Stimulated activated naive CD8-positive, alpha-beta T cell treated with anti-CD3 and anti-CD28 coated beads, Interleukin-15, Interleukin-2, amounts not matched to agents 100 ng/mL and 50 ng/mL, for 24 hours (primary cell): ENCODE data around the gene ZBTB39.
"Not testable (repeated sequence)": the region's sequence is repeated elsewhere in the genome, so short reads cannot be mapped to it uniquely, and the experiment has no call there.

ENCODE experiments used
- H3K27ac Mint-ChIP-seq: one replicate; pipeline ENCODE4 v1.8.0; 2021; ENCODE audit warnings: mild to moderate bottlenecking, mixed read lengths
- H3K27me3 Mint-ChIP-seq: one replicate; pipeline ENCODE4 v1.8.0; 2021; ENCODE audit warnings: mixed read lengths
- H3K36me3 Mint-ChIP-seq: one replicate; pipeline ENCODE4 v1.8.0; 2021; ENCODE audit warnings: low read depth, mixed read lengths
- H3K4me1 Mint-ChIP-seq: one replicate; pipeline ENCODE4 v1.8.0; 2021; ENCODE audit warnings: low read depth, mixed read lengths
- H3K4me3 Mint-ChIP-seq: one replicate; pipeline ENCODE4 v1.8.0; 2021; ENCODE audit warnings: mild to moderate bottlenecking, mixed read lengths
- H3K9me3 Mint-ChIP-seq: one replicate; pipeline ENCODE4 v1.8.0; 2021; ENCODE audit warnings: mixed read lengths

The ZBTB39 gene

GRCh38 chr12:57042695-57043094, 36.3 kb upstream of the ZBTB39 start:
- Mint-ChIP-seq H3K27ac (no peak overlapping the region), H3K9me3 (no peaks in the 10 kb centered on the region), H3K4me1 (peaks cover 27% of the 10 kb centered on the region), H3K4me3 (no peak overlapping the region), H3K27me3 (peaks cover 4% of the 10 kb centered on the region), H3K36me3 (no peaks in the 10 kb centered on the region)

GRCh38 chr12:57040750-57041149, 34.4 kb upstream of the ZBTB39 start:
- H3K27ac Mint-ChIP-seq = no peak overlapping the region
- H3K4me1 Mint-ChIP-seq = peaks cover 8% of the 10 kb centered on the region
- H3K4me3 Mint-ChIP-seq = no peak overlapping the region

GRCh38 chr12:57040211-57040610, 33.9 kb upstream of the ZBTB39 start:
- Mint-ChIP-seq H3K4me3 (no peak overlapping the region), H3K9me3 (no peaks in the 10 kb centered on the region), H3K4me1 (peaks cover 2% of the 10 kb centered on the region), H3K36me3 (no peaks in the 10 kb centered on the region), H3K27ac (no peak overlapping the region), H3K27me3 (no peaks in the 10 kb centered on the region)

More at GRCh38 chr12:57040750-57041149, 34.4 kb upstream of the ZBTB39 start:
- H3K27me3 Mint-ChIP-seq = peaks cover under 1% of the 10 kb centered on the region
- H3K36me3 Mint-ChIP-seq = no peaks in the 10 kb centered on the region
- no peaks in the 10 kb centered on the region for H3K9me3 Mint-ChIP-seq

DNA sequence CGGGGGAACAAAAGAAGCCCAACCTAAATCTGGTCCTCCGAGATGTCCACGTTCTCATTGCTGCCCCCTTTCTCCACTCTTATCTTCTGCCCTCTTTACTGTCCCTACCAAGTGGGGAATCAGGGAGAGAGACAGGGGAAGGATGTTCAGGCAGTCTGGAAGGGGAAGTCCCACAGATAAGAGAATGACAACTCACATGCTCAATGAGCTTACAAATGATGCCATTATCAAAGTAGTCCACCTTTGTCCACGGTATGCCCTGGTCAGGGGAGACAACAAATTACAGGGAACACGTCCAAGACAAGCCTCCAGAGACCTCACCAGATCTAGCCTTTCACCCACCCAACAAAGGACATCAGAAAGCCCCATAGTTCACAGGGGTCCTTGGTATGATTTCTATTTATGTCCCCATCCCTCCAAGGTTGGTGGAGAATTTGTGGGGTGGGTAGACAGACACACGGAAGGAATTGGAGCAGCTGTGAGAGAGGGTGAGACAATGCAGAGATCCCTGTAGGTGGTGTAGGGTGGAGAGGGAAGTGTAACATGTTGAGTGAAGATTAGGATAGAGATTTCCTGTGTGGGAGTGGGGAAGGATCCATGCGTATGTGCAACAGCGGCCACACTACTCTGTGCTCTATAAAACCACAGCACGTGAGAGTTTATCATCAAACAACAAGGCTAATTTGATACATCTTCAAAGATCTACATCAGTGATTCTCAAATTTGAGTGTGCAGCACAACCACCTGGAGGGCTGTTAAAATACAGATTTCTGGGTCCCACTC, 32.9 kb upstream of the ZBTB39 start:
- no peaks in the 10 kb centered on the region for H3K36me3 Mint-ChIP-seq
- no peaks in the 10 kb centered on the region for H3K27me3 Mint-ChIP-seq
- no peak overlapping the region for H3K4me3 Mint-ChIP-seq
- no peak overlapping the region for H3K27ac Mint-ChIP-seq
- H3K9me3 Mint-ChIP-seq = no peaks in the 10 kb centered on the region
- no peaks in the 10 kb centered on the region for H3K4me1 Mint-ChIP-seq

DNA sequence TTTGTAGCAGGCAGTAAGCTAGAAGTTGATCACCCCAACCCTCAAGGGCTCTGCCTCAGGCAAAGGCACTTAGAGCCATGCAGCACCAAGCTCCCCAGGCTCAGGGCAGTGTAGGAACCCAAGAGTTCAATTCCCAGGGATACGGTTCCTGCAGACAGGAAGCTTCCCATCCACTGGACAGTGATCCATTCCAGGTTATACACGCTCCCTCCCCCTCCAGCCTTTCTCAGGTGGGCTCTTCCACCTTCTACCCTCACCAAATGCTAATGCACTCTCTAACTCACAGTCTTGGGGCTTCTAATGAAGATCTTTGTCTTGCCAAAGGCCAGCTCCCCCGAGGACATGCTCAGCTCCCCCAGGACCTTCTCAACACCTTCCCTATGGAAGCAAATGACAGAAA, 30.9 kb upstream of the ZBTB39 start:
- Mint-ChIP-seq H3K4me1 (no peaks in the 10 kb centered on the region), H3K27me3 (no peaks in the 10 kb centered on the region), H3K36me3 (no peaks in the 10 kb centered on the region), H3K27ac (peak overlapping the region; percentile 21), H3K4me3 (no peak overlapping the region), H3K9me3 (no peaks in the 10 kb centered on the region)

- Mint-ChIP-seq H3K4me3 (no peak overlapping the region), H3K27ac (no peak overlapping the region)
Measured at GRCh38 chr12:57033431-57033830, 27.1 kb upstream of the ZBTB39 start.

GRCh38 chr12:57031789-57032188, 25.4 kb upstream of the ZBTB39 start:
- Mint-ChIP-seq H3K4me3 (no peak overlapping the region), H3K9me3 (no peaks in the 10 kb centered on the region), H3K4me1 (peaks cover 34% of the 10 kb centered on the region), H3K27me3 (no peaks in the 10 kb centered on the region), H3K27ac (no peak overlapping the region), H3K36me3 (no peaks in the 10 kb centered on the region)

More at GRCh38 chr12:57033431-57033830, 27.1 kb upstream of the ZBTB39 start:
- Mint-ChIP-seq H3K4me1 (peaks cover 18% of the 10 kb centered on the region), H3K9me3 (no peaks in the 10 kb centered on the region), H3K36me3 (no peaks in the 10 kb centered on the region), H3K27me3 (no peaks in the 10 kb centered on the region)

- Mint-ChIP-seq H3K9me3 (no peaks in the 10 kb centered on the region), H3K4me1 (peaks cover 40% of the 10 kb centered on the region), H3K27ac (peak overlapping the region; percentile 13), H3K36me3 (no peaks in the 10 kb centered on the region), H3K4me3 (no peak overlapping the region), H3K27me3 (no peaks in the 10 kb centered on the region)
Measured at GRCh38 chr12:57031138-57031725, 24.9 kb upstream of the ZBTB39 start.

- no peaks in the 10 kb centered on the region for H3K27me3 Mint-ChIP-seq
- no peaks in the 10 kb centered on the region for H3K9me3 Mint-ChIP-seq
- no peak overlapping the region for H3K4me3 Mint-ChIP-seq
- H3K36me3 Mint-ChIP-seq = no peaks in the 10 kb centered on the region
- H3K4me1 Mint-ChIP-seq = peaks cover 44% of the 10 kb centered on the region
- no peak overlapping the region for H3K27ac Mint-ChIP-seq
Measured at GRCh38 chr12:57029457-57029856, 23.1 kb upstream of the ZBTB39 start.

DNA sequence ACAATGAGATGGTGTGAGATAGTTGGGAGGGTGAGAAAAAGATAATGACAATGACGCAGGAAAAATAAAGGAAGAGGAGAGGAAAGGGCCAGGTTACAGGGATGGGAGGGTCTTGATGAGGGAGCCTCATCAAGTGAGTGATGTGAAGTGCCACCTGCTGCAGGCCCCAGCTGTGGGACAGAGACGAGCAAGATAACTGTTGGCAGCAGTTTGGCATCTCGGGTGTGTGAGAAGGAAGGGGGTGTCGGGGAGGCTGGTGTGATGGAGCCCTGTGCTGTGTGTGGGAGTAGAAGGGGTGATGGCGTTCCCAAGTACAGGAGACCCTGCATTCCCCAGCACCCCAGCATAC, 21.4 kb upstream of the ZBTB39 start:
- Mint-ChIP-seq H3K27ac (peak overlapping the region; percentile 90), H3K27me3 (no peaks in the 10 kb centered on the region), H3K4me1 (peaks cover 44% of the 10 kb centered on the region), H3K9me3 (no peaks in the 10 kb centered on the region), H3K36me3 (no peaks in the 10 kb centered on the region), H3K4me3 (no peak overlapping the region)

GRCh38 chr12:57027011-57027804, 20.9 kb upstream of the ZBTB39 start:
- peak overlapping the region; percentile 9 for H3K4me3 Mint-ChIP-seq
- no peaks in the 10 kb centered on the region for H3K27me3 Mint-ChIP-seq
- peaks cover 44% of the 10 kb centered on the region for H3K4me1 Mint-ChIP-seq
- H3K27ac Mint-ChIP-seq = peak overlapping the region; percentile 90
- H3K36me3 Mint-ChIP-seq = no peaks in the 10 kb centered on the region
- no peaks in the 10 kb centered on the region for H3K9me3 Mint-ChIP-seq

DNA sequence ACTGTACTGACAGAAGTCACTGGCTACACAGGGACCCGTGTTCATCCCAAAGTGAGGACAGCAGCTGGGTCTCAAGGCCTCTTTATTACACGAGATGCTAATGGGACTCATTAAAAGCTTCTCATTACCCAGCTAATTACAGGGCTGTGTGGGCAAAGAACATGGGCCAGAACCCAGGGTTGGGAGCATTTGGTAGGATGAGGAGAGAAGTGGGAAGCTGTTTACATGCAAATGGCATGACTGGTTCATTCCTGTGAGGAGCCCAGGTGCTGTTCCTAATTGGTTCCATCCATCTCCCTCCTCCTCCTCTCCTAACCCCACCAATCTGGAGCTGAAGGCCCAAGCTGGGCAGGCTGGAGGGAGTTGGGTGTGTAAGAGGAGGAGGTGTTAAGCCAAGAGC, 18.9 kb upstream of the ZBTB39 start:
- H3K4me1 Mint-ChIP-seq = peaks cover 35% of the 10 kb centered on the region
- H3K4me3 Mint-ChIP-seq = no peak overlapping the region
- no peaks in the 10 kb centered on the region for H3K36me3 Mint-ChIP-seq
- H3K27ac Mint-ChIP-seq = no peak overlapping the region
- H3K27me3 Mint-ChIP-seq = no peaks in the 10 kb centered on the region
- H3K9me3 Mint-ChIP-seq = no peaks in the 10 kb centered on the region

DNA sequence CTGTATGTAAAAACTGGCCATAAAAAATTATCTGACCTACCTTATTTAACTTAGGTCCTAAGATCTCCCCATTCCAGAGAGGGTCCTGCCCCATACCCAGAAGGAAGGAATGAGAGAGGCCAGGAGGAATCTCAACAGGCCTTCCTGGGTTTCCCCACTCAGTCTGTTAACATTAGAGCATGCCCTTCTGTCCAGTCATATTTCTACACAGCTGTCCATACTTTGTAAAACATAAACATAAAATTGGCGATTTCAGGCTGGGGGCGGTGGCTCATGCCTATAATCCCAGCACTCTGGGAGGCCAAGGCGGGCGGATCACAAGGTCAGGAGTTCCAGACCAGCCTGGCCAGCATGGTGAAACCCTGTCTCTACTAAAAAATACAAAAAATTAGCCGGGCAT, 16.0 kb upstream of the ZBTB39 start:
- not testable (repeated sequence) for H3K27ac Mint-ChIP-seq, H3K9me3 Mint-ChIP-seq, H3K36me3 Mint-ChIP-seq, H3K4me3 Mint-ChIP-seq, H3K27me3 Mint-ChIP-seq
- peaks cover 23% of the 10 kb centered on the region for H3K4me1 Mint-ChIP-seq

DNA sequence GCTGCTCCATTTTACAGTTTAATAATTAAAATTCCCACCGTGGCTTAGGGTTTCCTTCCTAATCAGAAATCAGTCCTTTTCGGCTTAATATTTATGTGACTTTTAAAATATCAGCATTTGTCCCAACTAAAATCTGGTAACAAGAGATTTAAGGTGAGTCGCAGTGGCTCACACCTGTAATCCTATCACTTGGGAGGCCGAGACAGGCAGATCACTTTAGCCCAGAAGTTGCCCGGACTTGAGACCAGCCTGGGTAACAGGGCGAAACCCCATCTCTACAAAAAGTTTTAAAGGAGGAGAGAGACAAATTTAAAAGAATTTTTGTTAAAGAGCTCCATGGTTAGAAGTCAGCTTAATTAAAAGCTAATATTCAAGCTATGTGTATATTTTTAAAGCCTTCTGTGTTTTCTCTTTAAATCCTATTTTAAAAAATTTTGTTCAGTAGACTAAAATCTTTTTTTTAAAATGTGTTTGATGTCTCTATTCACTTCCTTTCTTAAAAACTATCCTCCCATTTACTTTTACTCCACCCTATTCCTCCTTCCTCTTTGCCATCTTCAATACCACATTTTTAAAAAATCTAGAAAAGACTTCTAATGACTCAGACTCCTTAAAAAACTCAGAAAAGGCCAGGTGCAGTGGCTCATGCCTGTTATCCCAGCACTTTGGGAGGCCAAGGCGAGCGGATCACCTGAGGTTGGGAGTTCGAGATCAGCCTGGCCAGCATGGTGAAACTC, 13.8 kb upstream of the ZBTB39 start:
- H3K4me1 Mint-ChIP-seq = peaks cover 7% of the 10 kb centered on the region
- H3K27ac Mint-ChIP-seq = no peak overlapping the region

GRCh38 chr12:57018906-57019305, 12.6 kb upstream of the ZBTB39 start:
- H3K27ac Mint-ChIP-seq = no peak overlapping the region
- peaks cover 7% of the 10 kb centered on the region for H3K4me1 Mint-ChIP-seq
- H3K9me3 Mint-ChIP-seq = no peaks in the 10 kb centered on the region
- peaks cover 12% of the 10 kb centered on the region for H3K27me3 Mint-ChIP-seq
- H3K36me3 Mint-ChIP-seq = no peaks in the 10 kb centered on the region
- no peak overlapping the region for H3K4me3 Mint-ChIP-seq

More for the DNA sequence above, 13.8 kb upstream of the ZBTB39 start:
- Mint-ChIP-seq H3K36me3 (no peaks in the 10 kb centered on the region), H3K4me3 (no peak overlapping the region), H3K27me3 (peaks cover 3% of the 10 kb centered on the region), H3K9me3 (no peaks in the 10 kb centered on the region)
